CD4-positive, CD25-positive, alpha-beta regulatory T cell (primary cell): ENCODE data around the gene OGDH. TPM values are rescaled to one million over a fixed set of nuclear protein-coding genes. Genes with fewer than 3 reads are reported as not detected.
A peak's percentile ranks its signal among the peaks of the same experiment; 100 is the strongest.
"Not testable (repeated sequence)": the region's sequence is repeated elsewhere in the genome, so short reads cannot be mapped to it uniquely, and the experiment has no call there.

ENCODE experiments used
- ATAC-seq, 2 donors: fragments of 150-1000 bp; cut with Tn5 transposase; one replicate each; pipeline ENCODE4 v1.10.0; 2021; ENCODE audit warnings: low read depth in 2 of 2, moderate number of reproducible peaks in 2 of 2, moderate library complexity in 1 of 2
- DNase-seq, 3 donors: peaks; one replicate each; pipeline versions ENCODE4 v3.0.0 to v3.0.0-alpha.2; 2012 to 2022; ENCODE audit warnings: mixed read lengths in 1 of 3
- H3K27ac ChIP-seq: one replicate; pipeline ENCODE4 v1.7.0; 2013; ENCODE audit warnings: mild to moderate bottlenecking, low read length; ENCODE audit not compliant: insufficient read depth, poor library complexity, severe bottlenecking
- H3K27me3 ChIP-seq: one replicate; pipeline ENCODE4 v1.7.0; 2013; ENCODE audit warnings: low read length; ENCODE audit not compliant: control insufficient read depth, insufficient read depth
- H3K36me3 ChIP-seq: one replicate; pipeline ENCODE4 v1.7.0; 2013; ENCODE audit warnings: mild to moderate bottlenecking, low read length, moderate library complexity; ENCODE audit not compliant: control insufficient read depth, insufficient read depth
- H3K4me1 ChIP-seq: 2 replicates; pipeline ENCODE4 v1.7.0; 2013; ENCODE audit warnings: mild to moderate bottlenecking, low read length; ENCODE audit not compliant: insufficient read depth, control insufficient read depth, poor library complexity, severe bottlenecking
- H3K4me3 ChIP-seq: one replicate; pipeline ENCODE4 v1.7.0; 2013; ENCODE audit warnings: low read depth, mild to moderate bottlenecking, low read length, moderate library complexity
- H3K9me3 ChIP-seq, 2 experiments: 1 replicate in 1 of 2; 2 replicates in 1 of 2; pipeline ENCODE4 v1.7.0; 2013; ENCODE audit warnings: low read length in 2 of 2, mild to moderate bottlenecking in 1 of 2, moderate library complexity in 1 of 2; ENCODE audit not compliant: control insufficient read depth in 2 of 2
- H3K27ac Mint-ChIP-seq, 3 donors: one replicate each; pipeline ENCODE4 v1.8.0; 2020 to 2022; ENCODE audit warnings: mild to moderate bottlenecking in 3 of 3, mixed read lengths in 3 of 3, moderate library complexity in 2 of 3
- H3K27me3 Mint-ChIP-seq: one replicate; pipeline ENCODE4 v1.8.0; 2022; ENCODE audit warnings: mild to moderate bottlenecking, mixed read lengths
- H3K36me3 Mint-ChIP-seq: one replicate; pipeline ENCODE4 v1.8.0; 2020; ENCODE audit warnings: mixed read lengths
- H3K4me1 Mint-ChIP-seq, 4 donors: one replicate each; pipeline ENCODE4 v1.8.0; 2020 to 2022; ENCODE audit warnings: mixed read lengths in 4 of 4, mild to moderate bottlenecking in 1 of 4
- H3K4me3 Mint-ChIP-seq, 4 donors: one replicate each; pipeline ENCODE4 v1.8.0; 2020 to 2022; ENCODE audit warnings: mild to moderate bottlenecking in 4 of 4, mixed read lengths in 4 of 4, moderate library complexity in 3 of 4
- H3K9me3 Mint-ChIP-seq, 7 donors: one replicate each; pipeline ENCODE4 v1.8.0; 2020 to 2022; ENCODE audit warnings: mixed read lengths in 7 of 7, mild to moderate bottlenecking in 3 of 7, moderate library complexity in 2 of 7
- polyA plus RNA-seq, 4 donors: library from polyadenylated mRNA; unstranded; fragments of 300-500 nt; fragmentation: Illumina TruSeq; gene quantifications; one replicate each; pipeline ENCODE4 v1.2.3, GENCODE V29; 2021
- total RNA-seq: library from RNA; stranded (reverse); gene quantifications from one replicate; pipeline ENCODE4 v1.2.3, GENCODE V29; 2022

Gene OGDH
- total and polyA plus RNA-seq, 5 donors from 2014 or later, result 56.4 to 157 (median 88.0) TPM

DNA sequence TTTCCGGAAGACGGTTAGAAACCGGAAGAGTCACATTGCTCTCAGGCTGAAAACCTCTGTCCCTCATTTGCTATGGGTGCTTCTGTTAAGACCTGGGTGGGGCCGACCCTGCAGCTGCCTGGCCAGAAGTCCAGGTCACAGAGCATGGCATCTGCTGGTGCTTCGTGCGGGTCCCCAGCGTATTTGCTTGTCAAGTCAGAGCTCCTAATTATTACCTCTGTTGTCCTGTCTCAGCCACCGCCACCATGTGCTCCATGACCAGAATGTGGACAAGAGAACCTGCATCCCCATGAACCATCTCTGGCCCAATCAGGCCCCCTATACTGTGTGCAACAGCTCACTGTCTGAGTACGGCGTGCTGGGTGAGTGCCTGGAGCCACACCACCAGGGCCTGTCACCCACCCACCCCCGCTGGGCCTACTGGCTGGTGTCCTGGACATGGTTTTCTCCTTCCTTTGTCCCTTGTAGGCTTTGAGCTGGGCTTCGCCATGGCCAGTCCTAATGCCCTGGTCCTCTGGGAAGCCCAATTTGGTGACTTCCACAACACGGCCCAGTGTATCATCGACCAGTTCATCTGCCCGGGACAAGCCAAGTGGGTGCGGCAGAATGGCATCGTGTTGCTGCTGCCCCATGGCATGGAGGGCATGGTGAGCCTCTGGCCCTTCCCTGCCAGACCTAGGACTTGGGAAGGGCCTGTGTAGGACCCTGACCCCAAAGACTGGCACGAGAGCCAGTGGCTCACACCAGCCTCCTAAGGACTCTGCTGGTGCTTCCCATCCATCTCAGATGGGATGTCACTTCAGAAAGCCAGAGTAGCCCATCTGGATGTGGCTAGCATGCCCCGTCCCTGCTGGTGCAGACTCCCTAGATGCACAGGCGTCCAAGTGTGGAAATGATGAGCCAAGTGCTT lies 91.0 kb downstream of the OGDH start:
- H3K4me3 Mint-ChIP-seq, result no peak overlapping the region
- no peak overlapping the region for H3K27ac Mint-ChIP-seq

GRCh38 chr7:44698046-44698580 lies 91.7 kb downstream of the OGDH start:
- Histone ChIP-seq H3K4me1 (no peaks in the 10 kb centered on the region), H3K4me3 (no peak overlapping the region), H3K27me3 (no peaks in the 10 kb centered on the region), H3K9me3 (no peaks in the 10 kb centered on the region), H3K36me3 (peaks cover 92% of the 10 kb centered on the region), H3K27ac (no peak overlapping the region)
- Mint-ChIP-seq H3K4me1 (no peaks in the 10 kb centered on the region), H3K4me3 (no peak overlapping the region), H3K27me3 (no peaks in the 10 kb centered on the region), H3K9me3 (peaks cover 0 to 2% (median 0%) of the 10 kb centered on the region in 7 donors), H3K36me3 (peaks cover 67% of the 10 kb centered on the region), H3K27ac (no peak overlapping the region)
- ATAC-seq (no peak), DNase-seq (no peak)

More for the DNA sequence above, 91.0 kb downstream of the OGDH start:
- no peak for DNase-seq
- no peaks in the 10 kb centered on the region for H3K9me3 Mint-ChIP-seq
- H3K4me1 ChIP-seq, result no peaks in the 10 kb centered on the region
- H3K4me1 Mint-ChIP-seq, result no peaks in the 10 kb centered on the region
- peaks cover 63% of the 10 kb centered on the region for H3K36me3 Mint-ChIP-seq
- no peak overlapping the region for H3K4me3 ChIP-seq
- no peaks in the 10 kb centered on the region for H3K27me3 ChIP-seq
- H3K9me3 ChIP-seq, result no peaks in the 10 kb centered on the region
- H3K27ac ChIP-seq, result no peak overlapping the region
- H3K36me3 ChIP-seq, result peaks cover 94% of the 10 kb centered on the region
- H3K27me3 Mint-ChIP-seq, result no peaks in the 10 kb centered on the region
- no peak for ATAC-seq

DNA sequence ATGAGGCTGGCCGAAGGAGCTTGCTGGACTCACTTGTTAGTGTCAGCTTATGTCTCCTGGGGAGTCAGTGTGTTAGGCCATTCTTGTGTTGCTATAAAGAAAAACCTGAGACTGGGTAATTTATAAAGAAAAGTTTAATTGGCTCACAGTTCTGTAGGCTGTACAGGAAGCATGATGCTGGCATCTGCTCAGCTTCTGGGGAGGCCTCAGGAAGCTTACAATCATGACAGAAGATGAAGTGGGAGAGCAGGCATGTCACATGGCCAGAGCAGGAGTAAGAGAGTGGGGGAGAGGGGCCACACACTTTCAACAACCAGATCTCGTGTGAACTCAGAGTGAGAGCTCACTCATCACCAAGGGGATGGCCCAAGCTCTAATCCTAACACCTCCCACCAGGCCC lies 93.2 kb downstream of the OGDH start:
- Mint-ChIP-seq H3K36me3 (peaks cover 64% of the 10 kb centered on the region), H3K4me3 (peak overlapping the region in 1 of 4 donors; percentile 7), H3K27ac (peak overlapping the region in 1 of 3 donors; percentile 42)
- not testable (repeated sequence) for ATAC-seq, DNase-seq, H3K27me3 ChIP-seq, H3K27me3 Mint-ChIP-seq, H3K4me1 ChIP-seq, H3K4me1 Mint-ChIP-seq, H3K9me3 ChIP-seq, H3K9me3 Mint-ChIP-seq, H3K4me3 ChIP-seq, H3K27ac ChIP-seq
- peaks cover 86% of the 10 kb centered on the region for H3K36me3 ChIP-seq

- H3K36me3 ChIP-seq, result peaks cover 80% of the 10 kb centered on the region
- H3K27ac Mint-ChIP-seq, result peak overlapping the region in 2 of 3 donors; percentile 32 to 42
- H3K4me1 ChIP-seq, result no peaks in the 10 kb centered on the region
- H3K27ac ChIP-seq, result no peak overlapping the region
- no peak overlapping the region for H3K4me3 ChIP-seq
- H3K4me1 Mint-ChIP-seq, result no peaks in the 10 kb centered on the region
- H3K27me3 ChIP-seq, result no peaks in the 10 kb centered on the region
- H3K4me3 Mint-ChIP-seq, result no peak overlapping the region
- H3K9me3 Mint-ChIP-seq, result peaks cover 0 to 2% (median 0%) of the 10 kb centered on the region in 7 donors
- DNase-seq, result no peak
- H3K9me3 ChIP-seq, result no peaks in the 10 kb centered on the region
- H3K36me3 Mint-ChIP-seq, result peaks cover 63% of the 10 kb centered on the region
- no peak for ATAC-seq
- H3K27me3 Mint-ChIP-seq, result no peaks in the 10 kb centered on the region
These were observed 93.9 kb downstream of the OGDH start for GRCh38 chr7:44700322-44700721.

DNA sequence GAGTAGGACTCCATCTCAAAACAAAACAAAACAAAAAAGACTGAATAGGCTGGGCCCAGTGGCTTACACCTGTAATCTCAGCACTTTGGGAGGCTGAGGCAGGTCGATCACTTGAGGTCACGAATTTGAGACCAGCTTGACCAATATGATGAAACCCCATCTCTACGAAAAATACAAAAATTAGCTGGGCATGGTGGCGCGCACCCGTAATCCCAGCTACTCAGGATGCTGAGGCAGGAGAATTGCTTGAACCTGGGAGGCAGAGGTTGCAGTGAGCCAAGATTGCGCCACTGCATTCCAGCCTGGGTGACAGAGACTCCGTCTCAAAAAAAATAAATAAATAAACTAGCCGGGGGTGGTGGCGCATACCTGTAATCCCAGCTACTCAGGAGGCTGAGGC lies 97.0 kb downstream of the OGDH start:
- H3K27me3 ChIP-seq, H3K4me3 ChIP-seq, H3K9me3 Mint-ChIP-seq, H3K27me3 Mint-ChIP-seq, H3K27ac ChIP-seq, H3K27ac Mint-ChIP-seq, H3K9me3 ChIP-seq, DNase-seq, H3K4me1 Mint-ChIP-seq, H3K4me1 ChIP-seq, ATAC-seq, H3K4me3 Mint-ChIP-seq: not testable (repeated sequence)
- H3K36me3 ChIP-seq, result peaks cover 68% of the 10 kb centered on the region
- H3K36me3 Mint-ChIP-seq, result peaks cover 42% of the 10 kb centered on the region

DNA sequence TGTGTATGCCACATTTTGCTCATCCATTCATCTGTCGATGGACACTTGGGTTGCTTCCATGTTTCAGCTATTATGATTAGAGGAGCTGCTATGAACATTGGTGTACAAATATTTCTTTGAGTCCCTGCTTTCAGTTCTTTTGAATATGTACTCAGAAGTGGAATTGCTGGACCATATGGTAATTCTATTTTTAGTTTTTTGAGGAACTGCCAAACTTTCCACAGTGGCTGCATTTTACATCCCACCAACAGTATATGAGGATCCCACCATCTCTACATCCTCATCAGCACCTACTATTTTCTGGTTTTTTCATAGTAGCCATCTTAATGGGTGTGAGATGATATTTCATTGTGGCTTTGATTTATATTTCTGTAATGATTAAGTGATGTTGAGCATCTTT lies 97.5 kb downstream of the OGDH start:
- Mint-ChIP-seq H3K36me3 (peaks cover 42% of the 10 kb centered on the region), H3K4me1 (no peaks in the 10 kb centered on the region), H3K4me3 (no peak overlapping the region), H3K9me3 (peaks cover 0 to 2% (median 0%) of the 10 kb centered on the region in 7 donors), H3K27me3 (no peaks in the 10 kb centered on the region), H3K27ac (no peak overlapping the region)
- no peaks in the 10 kb centered on the region for H3K27me3 ChIP-seq
- H3K36me3 ChIP-seq, result peaks cover 69% of the 10 kb centered on the region
- H3K4me3 ChIP-seq, result no peak overlapping the region
- no peak for DNase-seq
- H3K27ac ChIP-seq, result no peak overlapping the region
- ATAC-seq, result no peak
- H3K4me1 ChIP-seq, result no peaks in the 10 kb centered on the region
- H3K9me3 ChIP-seq, result no peaks in the 10 kb centered on the region

GRCh38 chr7:44705434-44705833 lies 99.0 kb downstream of the OGDH start:
- Mint-ChIP-seq H3K4me3 (no peak overlapping the region), H3K4me1 (peaks cover 0 to 7% (median 1%) of the 10 kb centered on the region in 4 donors), H3K36me3 (peaks cover 42% of the 10 kb centered on the region), H3K9me3 (peaks cover 0 to 2% (median 0%) of the 10 kb centered on the region in 7 donors), H3K27ac (no peak overlapping the region), H3K27me3 (no peaks in the 10 kb centered on the region)
- Histone ChIP-seq H3K27ac (no peak overlapping the region), H3K27me3 (no peaks in the 10 kb centered on the region), H3K36me3 (peaks cover 61% of the 10 kb centered on the region), H3K4me3 (no peak overlapping the region), H3K4me1 (no peaks in the 10 kb centered on the region), H3K9me3 (no peaks in the 10 kb centered on the region)
- ATAC-seq (no peak), DNase-seq (no peak)
